Esophagus muscularis mucosa (tissue), 4 donors: ENCODE measurements around the gene CORO2B. TPM values are rescaled to one million over a fixed set of nuclear protein-coding genes. Genes with fewer than 3 reads are reported as not detected.

Experiments used
- DNase-seq: peaks from one replicate; pipeline ENCODE4 v3.0.0-alpha.2; 2017; ENCODE audit errors: extremely low spot score
- H3K27ac ChIP-seq, 4 donors: fragments of 200-600 bp; sonication (generic); replicated peaks in 1 of 4; 1 replicate in 3 of 4; 2 replicates in 1 of 4; pipeline ENCODE4 v1.5.1; 2016 to 2019; ENCODE audit warnings: mild to moderate bottlenecking in 1 of 4
- H3K27me3 ChIP-seq, 4 donors: fragments of 200-600 bp; sonication (generic); one replicate each; pipeline versions ENCODE4 v1.5.1 to v1.6.0; 2016 to 2019
- H3K36me3 ChIP-seq, 4 donors: fragments of 200-600 bp; sonication (generic); one replicate each; pipeline ENCODE4 v1.5.1; 2016 to 2019
- H3K4me1 ChIP-seq, 4 donors: fragments of 200-600 bp; sonication (generic); one replicate each; pipeline ENCODE4 v1.5.1; 2016 to 2019
- H3K4me3 ChIP-seq, 4 donors: fragments of 200-600 bp; sonication (generic); 1 replicate in 2 of 4; 2 replicates in 2 of 4; pipeline ENCODE4 v1.5.1; 2016 to 2019; ENCODE audit warnings: mild to moderate bottlenecking in 4 of 4, moderate library complexity in 1 of 4
- H3K9me3 ChIP-seq, 4 donors: fragments of 200-600 bp; sonication (generic); 1 replicate in 3 of 4; 2 replicates in 1 of 4; pipeline ENCODE4 v1.5.1; 2016 to 2019
- CTCF ChIP-seq, 3 experiments: fragments of 200-600 bp in 2 of 3; fragments of 450-650 bp in 1 of 3; sonication (generic) in 2 of 3; IDR thresholded peaks; one replicate each; pipeline ENCODE4 v1.5.1; 2017 to 2019; ENCODE audit warnings: antibody characterized with exemption in 3 of 3, mild to moderate bottlenecking in 2 of 3, moderate library complexity in 1 of 3
- EP300 ChIP-seq: sonication (generic); formaldehyde crosslinking; IDR thresholded peaks from one replicate; pipeline ENCODE4 v1.6.1; 2017; ENCODE audit warnings: antibody characterized with exemption
- POLR2A ChIP-seq: fragments of 450-650 bp; IDR thresholded peaks from one replicate; pipeline ENCODE4 v1.6.1; 2017; ENCODE audit warnings: antibody characterized with exemption, moderate library complexity, mild to moderate bottlenecking, low read depth
- POLR2AphosphoS5 ChIP-seq, 2 donors: sonication (generic); formaldehyde crosslinking; IDR thresholded peaks; one replicate each; pipeline ENCODE4 v1.6.1; 2017; ENCODE audit warnings: antibody characterized with exemption in 2 of 2
- WGBS: methylation state at CpG from one replicate; pipeline ENCODE4 v1.1.5; 2018; 5-methylcytosine and 5-hydroxymethylcytosine counted together
- intact Hi-C: fragments of 100-400 bp; cut with DNase I; formaldehyde crosslinking; loops from one replicate; pipeline ENCODE4 v1.15.1; 2023
- total RNA-seq, 4 donors: library from RNA; depleted of rRNA; stranded (reverse); fragments of >200 nt; gene quantifications; one replicate each; pipeline versions ENCODE4 v1.1.0 to v1.2.1, GENCODE V29; 2016

The CORO2B gene
- total RNA-seq, 4 donors from 2014 or later, result 5.8 to 12.2 (median 7.5) TPM

- no peaks in the 10 kb centered on the region for H3K36me3 ChIP-seq
- H3K4me3 ChIP-seq, result no peak overlapping the region
- peak overlapping the region in 3 of 4 donors; percentile 26 to 63 (median 45) for H3K27ac ChIP-seq
- intact Hi-C loops, result no loop called here
- DNase-seq, result no peak
- H3K27me3 ChIP-seq, result no peaks in the 10 kb centered on the region
- no peak for TF ChIP-seq CTCF (IDR thresholded peaks at IDR 0.05)
- TF ChIP-seq POLR2AphosphoS5 (IDR thresholded peaks at IDR 0.05), result peak; percentile 13 to 15
- TF ChIP-seq EP300, result no peak
- TF ChIP-seq POLR2A, result no peak
- H3K9me3 ChIP-seq, result no peaks in the 10 kb centered on the region
- WGBS, result 50% methylated on average over 14 of the region's 14 CpGs
- H3K4me1 ChIP-seq, result peaks cover 21 to 31% (median 24%) of the 10 kb centered on the region in 4 donors
Measured at GRCh38 chr15:68725736-68726135, 146.9 kb downstream of the CORO2B start.

GRCh38 chr15:68726246-68726645 is 147.5 kb downstream of the CORO2B start:
- H3K4me3 ChIP-seq, result no peak overlapping the region

GRCh38 chr15:68729789-68730411 is 151.1 kb downstream of the CORO2B start:
- peak overlapping the region in 2 of 4 donors; percentile 11 to 27 for H3K4me3 ChIP-seq
- intact Hi-C loops, result loop anchor here (2.0 to 5.0 kb wide), 2 partner anchors 87 to 147 kb away; no protein-coding TSS in a partner anchor
- H3K36me3 ChIP-seq, result no peaks in the 10 kb centered on the region
- no peaks in the 10 kb centered on the region for H3K9me3 ChIP-seq
- peaks cover 29 to 50% (median 42%) of the 10 kb centered on the region in 4 donors for H3K4me1 ChIP-seq
- WGBS, result 8% methylated on average over 4 of the region's 8 CpGs
- TF ChIP-seq EP300 (no peak), POLR2AphosphoS5 (IDR thresholded peaks at IDR 0.05) (peak in 1 of 2 donors; percentile 43)
- no peaks in the 10 kb centered on the region for H3K27me3 ChIP-seq
- peak overlapping the region; percentile 30 to 72 (median 65) for H3K27ac ChIP-seq
- DNase-seq, result no peak

More at GRCh38 chr15:68726246-68726645, 147.5 kb downstream of the CORO2B start:
- H3K9me3 ChIP-seq, result no peaks in the 10 kb centered on the region
- no peaks in the 10 kb centered on the region for H3K36me3 ChIP-seq
- no peaks in the 10 kb centered on the region for H3K27me3 ChIP-seq
- 85% methylated on average over 8 of the region's 9 CpGs for WGBS
- peaks cover 26 to 37% (median 29%) of the 10 kb centered on the region in 4 donors for H3K4me1 ChIP-seq
- DNase-seq, result no peak
- TF ChIP-seq EP300, result no peak
- no peak for TF ChIP-seq POLR2AphosphoS5 (IDR thresholded peaks at IDR 0.05)
- TF ChIP-seq CTCF (IDR thresholded peaks at IDR 0.05), result no peak
- TF ChIP-seq POLR2A, result no peak
- intact Hi-C loops, result no loop called here
- peak overlapping the region in 3 of 4 donors; percentile 26 to 63 (median 45) for H3K27ac ChIP-seq

- no peaks in the 10 kb centered on the region for H3K36me3 ChIP-seq
- WGBS, result 60% methylated on average over 6 of the region's 6 CpGs
- TF ChIP-seq POLR2AphosphoS5 (IDR thresholded peaks at IDR 0.05), result no peak
- peak; percentile 42 to 56 (median 55) for TF ChIP-seq CTCF (IDR thresholded peaks at IDR 0.05)
- intact Hi-C loops, result loop anchor here (2.0 to 5.0 kb wide), 2 partner anchors 87 to 146 kb away; no protein-coding TSS in a partner anchor
- DNase-seq, result no peak
- no peaks in the 10 kb centered on the region for H3K9me3 ChIP-seq
- peak overlapping the region; percentile 30 to 72 (median 65) for H3K27ac ChIP-seq
- no peak overlapping the region for H3K4me3 ChIP-seq
- H3K4me1 ChIP-seq, result peaks cover 29 to 50% (median 42%) of the 10 kb centered on the region in 4 donors
- no peaks in the 10 kb centered on the region for H3K27me3 ChIP-seq
Measured at GRCh38 chr15:68730471-68730919, 151.7 kb downstream of the CORO2B start.

GRCh38 chr15:68730976-68731897 is 152.4 kb downstream of the CORO2B start:
- no peaks in the 10 kb centered on the region for H3K36me3 ChIP-seq
- no peak for TF ChIP-seq POLR2A
- WGBS, result 76% methylated on average over 11 of the region's 15 CpGs
- intact Hi-C loops, result loop anchor here (2.0 to 5.0 kb wide), 2 partner anchors 86 to 146 kb away; no protein-coding TSS in a partner anchor
- no peaks in the 10 kb centered on the region for H3K9me3 ChIP-seq
- H3K27ac ChIP-seq, result peak overlapping the region; percentile 30 to 72 (median 65)
- peaks cover 26 to 46% (median 36%) of the 10 kb centered on the region in 4 donors for H3K4me1 ChIP-seq
- H3K4me3 ChIP-seq, result no peak overlapping the region
- H3K27me3 ChIP-seq, result no peaks in the 10 kb centered on the region
- no peak for DNase-seq
